Stimulated activated CD4-positive, alpha-beta T cell treated with anti-CD3 and anti-CD28 coated beads, TNF-alpha, amount 100 ng/mL, for 48 hours (primary cell): ENCODE measurements around the gene SLIT3.

Experiments used
- DNase-seq, 3 donors: peaks; one replicate each; pipeline ENCODE4 v3.0.0-alpha.2; 2020; ENCODE audit warnings: low read depth in 3 of 3

Gene SLIT3

GRCh38 chr5:168706655-168707069 is 594.3 kb downstream of the SLIT3 start:
- peak in 1 of 3 donors; percentile 19 for DNase-seq

- no peak for DNase-seq
Observed at GRCh38 chr5:168705321-168705720, 595.6 kb downstream of the SLIT3 start.

- no peak for DNase-seq
Observed at GRCh38 chr5:168702511-168702910, 598.4 kb downstream of the SLIT3 start.

- DNase-seq, result no peak
Observed at GRCh38 chr5:168701641-168702040, 599.3 kb downstream of the SLIT3 start.

- DNase-seq, result no peak
Observed at GRCh38 chr5:168699002-168699401, 601.9 kb downstream of the SLIT3 start.

GRCh38 chr5:168697034-168697720 is 603.8 kb downstream of the SLIT3 start:
- no peak for DNase-seq

GRCh38 chr5:168696611-168697010 is 604.3 kb downstream of the SLIT3 start:
- DNase-seq, result no peak

- DNase-seq, result no peak
Observed at GRCh38 chr5:168695301-168695835, 605.6 kb downstream of the SLIT3 start.

GRCh38 chr5:168694289-168694688 is 606.6 kb downstream of the SLIT3 start:
- DNase-seq, result no peak

GRCh38 chr5:168693883-168694282 is 607.1 kb downstream of the SLIT3 start:
- DNase-seq, result no peak

- no peak for DNase-seq
Observed at GRCh38 chr5:168693297-168693696, 607.6 kb downstream of the SLIT3 start.

GRCh38 chr5:168691891-168692290 is 609.0 kb downstream of the SLIT3 start:
- no peak for DNase-seq

- DNase-seq, result no peak
Observed at GRCh38 chr5:168689260-168689659, 611.7 kb downstream of the SLIT3 start.

GRCh38 chr5:168686837-168687236 is 614.1 kb downstream of the SLIT3 start:
- DNase-seq, result no peak

GRCh38 chr5:168685566-168685965 is 615.4 kb downstream of the SLIT3 start:
- no peak for DNase-seq

GRCh38 chr5:168683927-168684295 is 617.0 kb downstream of the SLIT3 start:
- DNase-seq, result no peak

- DNase-seq, result peak in 2 of 3 donors; percentile 16 to 44
Observed at GRCh38 chr5:168683247-168683926, 617.6 kb downstream of the SLIT3 start.

- DNase-seq, result no peak
Observed at GRCh38 chr5:168681556-168682183, 619.3 kb downstream of the SLIT3 start.

GRCh38 chr5:168680395-168680794 is 620.5 kb downstream of the SLIT3 start:
- DNase-seq, result no peak

- DNase-seq, result peak; percentile 34 to 55 (median 35)
Observed at GRCh38 chr5:168679515-168679920, 621.4 kb downstream of the SLIT3 start.

- no peak for DNase-seq
Observed at GRCh38 chr5:168676501-168676900, 624.4 kb downstream of the SLIT3 start.

- DNase-seq, result no peak
Observed at GRCh38 chr5:168675883-168676408, 625.0 kb downstream of the SLIT3 start.
